PC-3 (cell line): ENCODE results near the gene NDUFA13. TPM values are rescaled to one million over a fixed set of nuclear protein-coding genes. Genes with fewer than 3 reads are reported as not detected.

Experiments
- ATAC-seq: fragments of 200-7000 bp; cut with Tn5 transposase; 2 replicates; pipeline ENCODE4 v1.9.1; 2020; ENCODE audit warnings: mild to moderate bottlenecking, moderate library complexity
- BruUV-seq: library from RNA; stranded (reverse); fragments of 400-500 nt; replicated peaks from 2 replicates; lab custom pipeline; 2021; lab: Mats Ljungman, UMichigan
- CTCF ChIA-PET: fragments of 300-600 bp; sonication (Branson Sonifier 250); formaldehyde crosslinking; loops from one replicate; lab custom pipeline; 2022; ENCODE audit warnings: antibody characterized with exemption; lab: Charles Lee
- POLR2A ChIA-PET: fragments of 300-600 bp; sonication (Branson Sonifier 250); formaldehyde crosslinking; loops from one replicate; lab custom pipeline; 2022; ENCODE audit warnings: antibody characterized with exemption; ENCODE audit not compliant: unreplicated experiment; lab: Charles Lee
- DNase-seq: peaks from one replicate; pipeline ENCODE4 v3.0.0-alpha.2; 2015
- H2AFZ ChIP-seq: fragments of 300-600 bp; sonication (generic); 2 replicates; pipeline ENCODE4 v1.6.0; 2016; ENCODE audit warnings: antibody characterized with exemption, low read length
- H3F3A ChIP-seq: fragments of 300-600 bp; sonication (generic); one replicate; pipeline ENCODE4 v1.6.0; 2017; ENCODE audit warnings: antibody characterized with exemption, low read length, control low read depth, mild to moderate bottlenecking; ENCODE audit not compliant: unreplicated experiment
- H3K27ac ChIP-seq: fragments of 300-600 bp; sonication (generic); 2 replicates; pipeline ENCODE4 v1.5.1; 2016; ENCODE audit warnings: mild to moderate bottlenecking, low read length
- H3K27me3 ChIP-seq: fragments of 300-600 bp; sonication (generic); 2 replicates; pipeline ENCODE4 v1.6.1; 2016; ENCODE audit warnings: low read length, mixed read lengths
- H3K36me3 ChIP-seq: fragments of 300-600 bp; sonication (generic); 2 replicates; pipeline ENCODE4 v1.6.1; 2016; ENCODE audit warnings: low read depth, mixed run types, low read length, mixed read lengths
- H3K4me1 ChIP-seq: fragments of 300-600 bp; sonication (generic); 2 replicates; pipeline ENCODE4 v1.5.1; 2016; ENCODE audit warnings: low read length; ENCODE audit not compliant: insufficient read depth
- H3K4me2 ChIP-seq: fragments of 300-600 bp; sonication (generic); 2 replicates; pipeline ENCODE4 v1.6.0; 2016; ENCODE audit warnings: low read length
- H3K4me3 ChIP-seq: fragments of 300-600 bp; sonication (generic); 2 replicates; pipeline ENCODE4 v1.5.1; 2016; ENCODE audit warnings: mild to moderate bottlenecking, low read length, mixed read lengths
- H3K79me2 ChIP-seq: fragments of 300-600 bp; sonication (generic); 2 replicates; pipeline ENCODE4 v1.6.1; 2017; ENCODE audit warnings: low read length, mixed read lengths
- H3K9ac ChIP-seq: fragments of 300-600 bp; sonication (generic); 2 replicates; pipeline ENCODE4 v1.6.0; 2016; ENCODE audit warnings: mild to moderate bottlenecking, low read length
- H3K9me2 ChIP-seq: fragments of 300-600 bp; sonication (generic); replicated peaks from 2 replicates; pipeline ENCODE4 v1.6.1; 2016; ENCODE audit warnings: mixed run types, low read length, mixed read lengths
- H3K9me3 ChIP-seq: fragments of 300-600 bp; sonication (generic); 2 replicates; pipeline ENCODE4 v1.6.1; 2016; ENCODE audit warnings: low read length, mixed read lengths
- H4K20me1 ChIP-seq: fragments of 300-600 bp; sonication (generic); 2 replicates; pipeline ENCODE4 v1.6.1; 2016; ENCODE audit warnings: low read length, mixed read lengths
- EZH2 ChIP-seq: fragments of 300-600 bp; sonication (generic); IDR thresholded peaks from one replicate; pipeline ENCODE4 v1.6.1; 2017; ENCODE audit warnings: antibody characterized with exemption, mild to moderate bottlenecking, low read length; ENCODE audit not compliant: unreplicated experiment
- EZH2phosphoT487 ChIP-seq: fragments of 300-600 bp; sonication (generic); IDR thresholded peaks from 2 replicates; pipeline ENCODE4 v1.6.1; 2018; ENCODE audit warnings: mild to moderate bottlenecking, antibody characterized with exemption, low read length, borderline replicate concordance
- intact Hi-C: fragments of 100-400 bp; cut with micrococcal nuclease; formaldehyde crosslinking; loops from 2 replicates; pipeline ENCODE4 v1.9.0; 2023
- total RNA-seq: library from RNA; depleted of rRNA; stranded (reverse); fragments of >200 nt; gene quantifications from 2 replicates; pipeline ENCODE4 v1.2.3, GENCODE V29; 2014
- TF ChIP-seq, protein P1 (sequence below): fragments of 300-600 bp; sonication (generic); conservative IDR thresholded peaks from 2 replicates; pipeline ENCODE4 v1.5.1; 2017; ENCODE audit warnings: antibody characterized with exemption, low read depth, mild to moderate bottlenecking, low read length

Gene NDUFA13
- total RNA-seq, 1 experiment from 2014 or later, result 481 TPM

DNA sequence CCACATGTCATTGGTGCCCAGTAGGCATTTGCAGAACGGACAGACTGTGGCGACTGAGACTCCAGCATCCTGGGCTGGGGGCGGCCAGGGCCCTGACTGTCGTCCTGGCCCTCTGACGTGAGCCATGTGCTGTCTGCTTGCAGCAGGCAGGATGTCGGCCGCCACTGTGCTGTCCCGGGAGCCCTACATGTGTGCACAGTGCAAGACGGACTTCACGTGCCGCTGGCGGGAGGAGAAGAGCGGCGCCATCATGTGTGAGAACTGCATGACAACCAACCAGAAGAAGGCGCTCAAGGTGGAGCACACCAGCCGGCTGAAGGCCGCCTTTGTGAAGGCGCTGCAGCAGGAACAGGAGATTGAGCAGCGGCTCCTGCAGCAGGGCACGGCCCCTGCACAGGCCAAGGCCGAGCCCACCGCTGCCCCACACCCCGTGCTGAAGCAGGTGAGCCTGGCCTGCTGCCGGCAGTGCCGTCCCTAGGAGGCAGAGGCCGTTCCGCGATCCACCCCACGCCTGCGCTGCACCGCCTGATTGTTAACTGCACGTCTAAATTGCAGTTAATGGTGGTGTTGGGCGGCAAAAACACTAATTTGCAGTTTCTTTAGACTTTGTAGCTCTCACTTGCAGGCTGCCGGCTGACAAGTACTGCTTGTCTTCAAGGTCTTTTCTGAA, 14.9 kb upstream of the NDUFA13 start:
- Histone ChIP-seq H3K9me2 (no peaks in the 10 kb centered on the region), H3K4me2 (no peak overlapping the region), H2AFZ (no peak overlapping the region), H3K9me3 (no peaks in the 10 kb centered on the region), H3K27me3 (no peaks in the 10 kb centered on the region), H3K9ac (no peak overlapping the region), H3F3A (no peaks in the 10 kb centered on the region), H3K79me2 (no peaks in the 10 kb centered on the region), H3K4me3 (no peak overlapping the region), H3K36me3 (peaks cover 43% of the 10 kb centered on the region), H4K20me1 (no peaks in the 10 kb centered on the region), H3K4me1 (no peaks in the 10 kb centered on the region), H3K27ac (no peak overlapping the region)
- POLR2A ChIA-PET, result no interaction called here
- TF ChIP-seq EZH2phosphoT487 (no peak), EZH2 (no peak)
- TF ChIP-seq, protein P1, sequence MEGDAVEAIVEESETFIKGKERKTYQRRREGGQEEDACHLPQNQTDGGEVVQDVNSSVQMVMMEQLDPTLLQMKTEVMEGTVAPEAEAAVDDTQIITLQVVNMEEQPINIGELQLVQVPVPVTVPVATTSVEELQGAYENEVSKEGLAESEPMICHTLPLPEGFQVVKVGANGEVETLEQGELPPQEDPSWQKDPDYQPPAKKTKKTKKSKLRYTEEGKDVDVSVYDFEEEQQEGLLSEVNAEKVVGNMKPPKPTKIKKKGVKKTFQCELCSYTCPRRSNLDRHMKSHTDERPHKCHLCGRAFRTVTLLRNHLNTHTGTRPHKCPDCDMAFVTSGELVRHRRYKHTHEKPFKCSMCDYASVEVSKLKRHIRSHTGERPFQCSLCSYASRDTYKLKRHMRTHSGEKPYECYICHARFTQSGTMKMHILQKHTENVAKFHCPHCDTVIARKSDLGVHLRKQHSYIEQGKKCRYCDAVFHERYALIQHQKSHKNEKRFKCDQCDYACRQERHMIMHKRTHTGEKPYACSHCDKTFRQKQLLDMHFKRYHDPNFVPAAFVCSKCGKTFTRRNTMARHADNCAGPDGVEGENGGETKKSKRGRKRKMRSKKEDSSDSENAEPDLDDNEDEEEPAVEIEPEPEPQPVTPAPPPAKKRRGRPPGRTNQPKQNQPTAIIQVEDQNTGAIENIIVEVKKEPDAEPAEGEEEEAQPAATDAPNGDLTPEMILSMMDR, result no peak
- BruUV-seq, result no TSS peak
- CTCF ChIA-PET, result no interaction called here
- intact Hi-C loops, result no loop called here
- DNase-seq, result no peak
- no peak for ATAC-seq

DNA sequence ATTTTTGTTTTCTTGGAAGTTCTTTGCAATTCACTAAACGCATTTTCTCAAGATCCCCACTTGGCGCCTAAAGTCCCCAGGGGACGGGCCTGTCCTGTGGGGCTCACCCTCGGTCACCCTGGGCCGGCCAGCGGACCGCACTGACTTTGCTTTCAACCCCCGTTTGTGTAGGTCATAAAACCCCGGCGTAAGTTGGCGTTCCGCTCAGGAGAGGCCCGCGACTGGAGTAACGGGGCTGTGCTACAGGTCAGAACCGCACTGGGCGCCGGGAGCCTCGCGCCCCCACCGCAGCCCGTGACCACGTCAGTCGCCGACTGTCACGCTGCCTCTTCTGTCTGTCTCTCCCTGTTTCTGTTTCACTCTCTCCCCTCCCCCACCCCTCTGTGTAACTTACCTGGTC, 14.2 kb upstream of the NDUFA13 start:
- DNase-seq (no peak), ATAC-seq (no peak)
- Histone ChIP-seq H4K20me1 (no peaks in the 10 kb centered on the region), H3K4me3 (no peak overlapping the region), H2AFZ (no peak overlapping the region), H3K4me1 (no peaks in the 10 kb centered on the region), H3K9me2 (no peaks in the 10 kb centered on the region), H3K27me3 (no peaks in the 10 kb centered on the region), H3K36me3 (peaks cover 40% of the 10 kb centered on the region), H3K79me2 (no peaks in the 10 kb centered on the region), H3K27ac (no peak overlapping the region), H3K4me2 (no peak overlapping the region), H3K9ac (no peak overlapping the region), H3K9me3 (no peaks in the 10 kb centered on the region), H3F3A (no peaks in the 10 kb centered on the region)
- ChIA-PET POLR2A (no interaction called here), CTCF (no interaction called here)
- intact Hi-C loops, result no loop called here
- BruUV-seq, result no TSS peak
- TF ChIP-seq, protein P1, result no peak
- TF ChIP-seq EZH2, result no peak
- TF ChIP-seq EZH2phosphoT487, result no peak

DNA sequence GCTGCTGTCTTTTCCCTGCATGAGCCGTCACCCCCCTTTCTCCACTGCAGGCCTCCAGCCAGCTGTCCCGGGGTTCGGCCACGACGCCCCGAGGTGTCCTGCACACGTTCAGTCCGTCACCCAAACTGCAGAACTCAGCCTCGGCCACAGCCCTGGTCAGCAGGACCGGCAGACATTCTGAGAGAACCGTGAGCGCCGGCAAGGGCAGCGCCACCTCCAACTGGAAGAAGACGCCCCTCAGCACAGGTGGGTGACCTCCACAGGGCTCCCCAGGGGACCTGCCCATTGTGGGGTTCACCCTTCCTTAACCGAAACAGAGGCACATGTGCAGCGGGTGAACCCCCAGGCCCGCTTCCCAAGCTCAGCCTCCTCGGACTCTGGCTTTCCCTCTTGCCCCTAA, 13.7 kb upstream of the NDUFA13 start:
- intact Hi-C loops, result no loop called here
- H4K20me1 ChIP-seq, result no peaks in the 10 kb centered on the region
- no peaks in the 10 kb centered on the region for H3K4me1 ChIP-seq
- H2AFZ ChIP-seq, result no peak overlapping the region
- ChIA-PET CTCF (no interaction called here), POLR2A (no interaction called here)
- peaks cover 40% of the 10 kb centered on the region for H3K36me3 ChIP-seq
- H3K9me3 ChIP-seq, result no peaks in the 10 kb centered on the region
- no peaks in the 10 kb centered on the region for H3K9me2 ChIP-seq
- no peaks in the 10 kb centered on the region for H3K79me2 ChIP-seq
- no peak overlapping the region for H3K4me3 ChIP-seq
- H3K27me3 ChIP-seq, result no peaks in the 10 kb centered on the region
- no peak overlapping the region for H3K4me2 ChIP-seq
- ATAC-seq (no peak), DNase-seq (no peak)
- no peaks in the 10 kb centered on the region for H3F3A ChIP-seq
- TF ChIP-seq EZH2phosphoT487, result no peak
- no peak for TF ChIP-seq EZH2
- TF ChIP-seq, protein P1, result no peak
- no TSS peak for BruUV-seq
- no peak overlapping the region for H3K9ac ChIP-seq
- no peak overlapping the region for H3K27ac ChIP-seq
